SK-N-MC (cell line): ENCODE measurements around the gene NCOA6.
"Not testable (repeated sequence)": the region's sequence is repeated elsewhere in the genome, so short reads cannot be mapped to it uniquely, and the experiment has no call there.

Experiments used
- DNase-seq: peaks from one replicate; pipeline ENCODE4 v3.0.0-alpha.2; 2011; ENCODE audit warnings: low read depth, low spot score
- H3K27ac ChIP-seq: fragments of 200-600 bp; sonication (generic); 2 replicates; pipeline ENCODE4 v1.5.1; 2016; ENCODE audit warnings: mixed run types
- H3K36me3 ChIP-seq: fragments of 200-600 bp; sonication (generic); 2 replicates; pipeline ENCODE4 v1.6.1; 2017; ENCODE audit warnings: antibody characterized with exemption, low read length, mixed read lengths; ENCODE audit not compliant: insufficient read depth
- H3K4me3 ChIP-seq: fragments of 200-600 bp; sonication (generic); 2 replicates; pipeline ENCODE4 v1.5.1; 2016
- H3K9ac ChIP-seq: fragments of 200-600 bp; sonication (generic); 2 replicates; pipeline ENCODE4 v1.8.0; 2017; ENCODE audit warnings: mixed run types, mixed read lengths; ENCODE audit not compliant: insufficient read length
- H3K9me3 ChIP-seq: fragments of 200-600 bp; sonication (generic); 2 replicates; pipeline ENCODE4 v1.6.1; 2017; ENCODE audit warnings: low read depth, mild to moderate bottlenecking, antibody characterized with exemption, low read length, moderate library complexity, mixed read lengths
- EZH2 ChIP-seq: fragments of 200-600 bp; sonication (generic); IDR thresholded peaks from one replicate; pipeline ENCODE4 v1.6.1; 2017; ENCODE audit warnings: antibody characterized with exemption
- FOXP2 ChIP-seq: optimal IDR thresholded peaks from 2 replicates; pipeline ENCODE3; 2011; ENCODE audit warnings: mild to moderate bottlenecking, moderate library complexity; ENCODE audit not compliant: insufficient read depth; ENCODE audit errors: extremely low read length, control extremely low read depth
- POLR2AphosphoS5 ChIP-seq: IDR thresholded peaks from 2 replicates; pipeline ENCODE4 v1.6.1; 2012; ENCODE audit warnings: mild to moderate bottlenecking, low read depth, low read length, borderline replicate concordance

NCOA6 gene

DNA sequence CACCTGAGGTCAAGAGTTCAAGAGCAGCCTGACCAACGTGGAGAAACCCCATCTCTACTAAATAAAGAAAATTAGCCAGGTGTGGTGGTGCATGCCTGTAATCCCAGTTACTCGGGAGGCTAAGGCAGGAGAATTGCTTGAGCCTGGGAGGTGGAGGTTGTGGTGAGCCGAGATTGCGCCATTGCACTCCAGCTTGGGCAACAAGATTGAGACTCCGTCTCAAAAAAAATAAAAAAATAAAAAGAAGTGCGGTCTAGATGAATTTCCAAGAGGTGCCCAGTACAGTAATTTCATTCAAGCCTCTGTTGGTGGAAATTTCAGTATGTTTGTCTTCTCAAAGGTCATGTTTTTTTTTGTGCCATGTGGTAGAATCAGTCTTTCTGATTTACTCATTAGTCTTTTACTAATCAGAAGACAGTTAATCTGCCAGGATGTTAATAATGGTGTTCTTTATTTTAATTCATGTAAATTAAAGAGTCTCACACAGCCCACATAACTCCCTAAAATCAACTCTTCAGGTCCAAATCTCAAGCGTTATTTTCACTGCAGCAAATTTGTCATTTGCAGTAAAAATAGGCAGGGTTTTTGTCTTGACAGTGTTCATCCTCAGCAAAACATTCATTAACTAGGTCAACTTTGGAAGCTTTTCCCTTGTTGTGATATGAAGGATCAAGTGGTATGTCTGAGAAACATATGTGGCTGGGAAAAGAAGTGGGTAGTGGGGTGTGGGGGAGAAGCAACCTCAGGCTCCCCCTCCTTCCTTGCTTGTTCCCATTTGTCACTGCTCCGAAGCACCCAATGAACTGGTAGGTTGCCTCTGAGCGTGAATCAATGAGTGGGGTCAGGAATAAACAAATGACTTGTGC, 108.0 kb downstream of the NCOA6 start:
- H3K4me3 ChIP-seq = no peak overlapping the region
- DNase-seq = no peak
- no peak overlapping the region for H3K9ac ChIP-seq
- H3K36me3 ChIP-seq = peaks cover 33% of the 10 kb centered on the region
- no peaks in the 10 kb centered on the region for H3K9me3 ChIP-seq
- H3K27ac ChIP-seq = no peak overlapping the region
- TF ChIP-seq POLR2AphosphoS5 = no peak
- TF ChIP-seq FOXP2 = no peak

- TF ChIP-seq FOXP2 (no peak), EZH2 (no peak), POLR2AphosphoS5 (no peak)
- H3K36me3 ChIP-seq = peaks cover 33% of the 10 kb centered on the region
- H3K27ac ChIP-seq = no peak overlapping the region
Observed at GRCh38 chr20:34716921-34717229, 108.6 kb downstream of the NCOA6 start.

DNA sequence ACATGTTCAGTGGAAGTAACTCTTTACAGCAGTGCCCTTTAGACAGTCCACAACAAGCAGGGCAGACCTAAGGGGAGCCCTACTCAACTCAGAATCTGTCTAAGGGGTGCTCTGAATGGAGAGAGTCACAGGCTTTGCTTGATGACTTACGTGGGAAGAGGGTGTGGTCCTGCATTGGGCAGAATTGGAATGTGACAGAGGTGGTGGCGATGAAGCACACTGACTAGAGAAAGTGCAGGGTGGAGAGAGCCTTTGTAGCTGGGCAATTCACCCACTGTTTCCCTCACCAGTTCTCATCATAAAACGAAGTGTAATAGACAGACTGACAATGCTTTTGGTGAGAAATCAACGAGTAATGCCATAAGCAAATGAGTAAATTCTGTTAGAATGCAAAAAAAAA, 110.1 kb downstream of the NCOA6 start:
- Histone ChIP-seq H3K9ac (no peak overlapping the region), H3K36me3 (peaks cover 30% of the 10 kb centered on the region), H3K4me3 (no peak overlapping the region), H3K27ac (no peak overlapping the region), H3K9me3 (no peaks in the 10 kb centered on the region)
- DNase-seq = no peak
- TF ChIP-seq POLR2AphosphoS5 (no peak), FOXP2 (no peak), EZH2 (no peak)

More at GRCh38 chr20:34716921-34717229, 108.6 kb downstream of the NCOA6 start:
- no peak overlapping the region for H3K9ac ChIP-seq
- no peak overlapping the region for H3K4me3 ChIP-seq
- H3K9me3 ChIP-seq = no peaks in the 10 kb centered on the region
- no peak for DNase-seq

- not testable (repeated sequence) for H3K9ac ChIP-seq, H3K9me3 ChIP-seq, H3K4me3 ChIP-seq, H3K27ac ChIP-seq, DNase-seq
- H3K36me3 ChIP-seq = peaks cover 27% of the 10 kb centered on the region
Observed at GRCh38 chr20:34713944-34714515, 111.4 kb downstream of the NCOA6 start.

DNA sequence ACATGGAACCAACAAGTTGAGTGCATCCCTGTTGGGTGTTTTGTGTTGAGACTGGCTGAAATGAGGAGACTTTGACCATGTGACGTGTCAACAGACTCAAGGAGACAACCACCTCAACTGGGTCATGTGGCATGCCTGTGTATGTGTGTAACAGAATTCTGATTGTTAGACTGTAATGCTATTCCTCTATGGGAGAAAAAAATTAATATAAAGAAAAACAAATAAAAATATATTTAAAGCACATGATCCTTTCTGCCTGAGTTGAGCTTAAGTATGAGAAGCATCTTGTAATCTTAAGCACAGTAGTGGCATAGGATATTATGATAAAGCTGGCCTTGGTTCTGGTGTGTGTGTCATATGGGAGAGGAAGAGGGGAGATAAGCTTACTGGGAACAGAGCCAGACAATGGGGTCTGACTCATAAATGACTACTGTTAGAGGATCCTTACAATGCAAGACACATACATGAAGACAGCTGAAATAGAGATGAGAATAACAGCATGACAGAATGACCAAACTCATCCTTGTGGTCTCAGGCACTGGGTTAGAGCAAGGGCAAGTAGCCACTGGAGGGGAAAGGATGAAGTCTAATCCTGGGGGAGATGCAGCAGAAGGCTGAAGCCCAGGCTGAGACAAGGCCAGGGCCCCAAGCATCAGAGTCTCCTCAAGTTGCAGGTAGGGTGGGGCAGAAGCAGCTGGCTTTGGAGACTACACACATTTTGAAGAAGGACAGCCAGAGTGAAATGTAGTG, 112.1 kb downstream of the NCOA6 start:
- no peak overlapping the region for H3K4me3 ChIP-seq
- H3K9me3 ChIP-seq = no peaks in the 10 kb centered on the region
- no peak overlapping the region for H3K9ac ChIP-seq
- no peak overlapping the region for H3K27ac ChIP-seq
- TF ChIP-seq EZH2 (no peak), POLR2AphosphoS5 (no peak), FOXP2 (no peak)
- H3K36me3 ChIP-seq = peaks cover 27% of the 10 kb centered on the region
- DNase-seq = no peak

DNA sequence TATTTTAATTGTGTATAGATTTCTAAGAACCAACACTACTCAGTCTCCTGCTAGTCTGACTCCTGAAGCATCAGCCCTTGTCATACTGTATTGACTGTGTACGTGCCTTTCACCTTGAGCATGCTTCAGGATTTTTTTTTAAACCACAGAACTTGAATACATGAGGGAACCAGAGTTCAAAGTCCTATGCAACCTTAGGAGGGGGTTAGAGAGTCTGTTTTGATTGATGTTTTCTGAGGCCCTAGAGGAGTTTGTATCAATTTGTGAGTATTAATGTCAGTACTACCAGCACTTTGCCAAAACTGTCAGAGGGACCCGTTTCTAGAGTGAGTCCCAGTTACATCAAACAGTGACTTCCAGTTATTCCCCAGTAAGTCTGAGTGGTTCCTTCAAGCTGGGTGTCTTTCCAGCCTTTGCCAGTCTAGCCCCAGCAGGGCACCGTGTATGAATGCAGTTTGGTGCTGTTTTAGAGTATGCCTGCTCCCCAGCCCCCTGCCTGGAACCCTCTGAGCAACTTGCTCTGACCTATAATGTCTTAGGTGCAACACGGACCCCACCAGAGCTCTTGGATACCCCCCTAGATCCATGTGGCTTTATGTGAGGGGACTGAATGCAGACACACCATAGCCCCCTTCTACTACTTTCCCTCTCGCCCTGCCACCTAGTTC, 112.8 kb downstream of the NCOA6 start:
- TF ChIP-seq POLR2AphosphoS5 = no peak
- TF ChIP-seq FOXP2 = no peak
- TF ChIP-seq EZH2 = no peak

DNA sequence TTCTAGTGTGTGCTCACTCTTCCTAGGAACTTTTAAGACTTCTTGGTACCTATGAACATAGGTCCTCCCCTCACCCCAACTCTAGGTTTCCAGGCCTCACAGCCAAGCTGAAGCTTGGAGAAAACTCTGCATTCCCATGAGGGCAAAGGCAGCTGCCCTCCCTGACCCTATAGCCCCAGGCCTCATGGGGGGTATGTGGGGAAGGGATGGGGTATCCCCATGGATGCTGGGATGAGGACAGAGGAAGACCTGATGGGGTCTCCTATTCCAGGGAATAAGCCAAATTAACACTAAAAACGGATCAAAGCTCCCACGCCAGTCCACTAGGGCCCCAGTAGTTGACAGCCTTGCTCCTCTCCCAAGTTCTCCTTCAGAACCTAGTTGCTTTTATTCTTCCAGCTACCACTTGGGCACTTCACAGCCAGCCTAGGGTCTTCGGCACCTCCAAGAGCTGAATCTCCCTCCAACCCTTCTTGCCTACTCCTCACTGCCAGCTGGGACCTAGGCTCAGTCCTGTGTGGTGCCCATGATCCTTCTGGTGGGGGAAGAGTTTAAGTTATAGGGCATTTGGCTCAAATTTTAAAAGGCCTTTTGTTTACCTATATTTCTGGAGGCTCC, 113.5 kb downstream of the NCOA6 start:
- TF ChIP-seq FOXP2 (no peak), POLR2AphosphoS5 (no peak), EZH2 (no peak)
- Histone ChIP-seq H3K27ac (no peak overlapping the region), H3K36me3 (peaks cover 22% of the 10 kb centered on the region), H3K9me3 (no peaks in the 10 kb centered on the region), H3K9ac (no peak overlapping the region), H3K4me3 (no peak overlapping the region)
- no peak for DNase-seq

More for the DNA sequence above, 112.8 kb downstream of the NCOA6 start:
- no peak overlapping the region for H3K27ac ChIP-seq
- DNase-seq = no peak
- no peak overlapping the region for H3K4me3 ChIP-seq
- peaks cover 25% of the 10 kb centered on the region for H3K36me3 ChIP-seq
- H3K9me3 ChIP-seq = no peaks in the 10 kb centered on the region
- H3K9ac ChIP-seq = no peak overlapping the region

DNA sequence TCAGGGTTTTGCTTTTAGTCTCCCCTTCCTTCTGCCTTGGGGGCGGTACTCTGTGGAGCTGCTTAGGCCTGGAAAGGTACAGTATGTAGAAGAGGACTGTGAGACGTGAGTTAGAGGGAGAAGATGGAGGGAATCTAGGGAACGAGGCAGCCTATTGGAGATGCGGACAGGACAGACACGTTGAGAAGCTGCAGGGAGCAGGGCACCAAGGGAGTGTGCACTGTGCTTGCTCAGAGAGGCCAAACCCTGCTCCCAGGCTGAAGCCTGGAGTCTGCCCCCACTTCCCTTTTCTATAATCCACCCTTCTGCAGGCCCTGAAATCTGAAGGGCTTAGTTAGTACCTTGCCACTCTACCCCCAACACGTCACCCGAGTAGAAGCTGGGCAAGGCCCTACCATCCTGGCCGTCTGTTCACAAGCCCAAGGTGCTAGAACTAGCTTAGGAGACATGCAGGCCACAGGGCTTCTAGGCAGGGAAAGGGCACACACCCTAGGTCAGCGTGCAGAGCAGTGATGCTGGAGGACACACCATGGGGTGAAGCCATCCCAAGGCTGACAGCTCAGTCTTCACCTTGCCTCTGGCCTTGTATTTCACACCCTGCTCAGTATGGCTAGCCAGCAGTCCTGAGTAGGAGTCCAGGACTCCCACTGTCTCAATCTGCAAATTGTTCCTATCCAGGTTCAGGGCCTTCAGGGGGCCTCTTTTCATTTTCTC, 114.4 kb downstream of the NCOA6 start:
- no peak for DNase-seq
- H3K27ac ChIP-seq = no peak overlapping the region
- H3K9me3 ChIP-seq = no peaks in the 10 kb centered on the region
- TF ChIP-seq FOXP2 = no peak
- no peak overlapping the region for H3K4me3 ChIP-seq
- H3K36me3 ChIP-seq = peaks cover 17% of the 10 kb centered on the region
- no peak overlapping the region for H3K9ac ChIP-seq
